Endothelial cell (in vitro differentiated cells): ENCODE results near the gene MRPS21. TPM values are rescaled to one million over a fixed set of nuclear protein-coding genes. Genes with fewer than 3 reads are reported as not detected.
A peak's percentile ranks its signal among the peaks of the same experiment; 100 is the strongest.

ENCODE experiments used
- DNase-seq: peaks from one replicate; pipeline ENCODE4 v3.0.0; 2021; ENCODE audit warnings: low spot score
- H3K27ac Mint-ChIP-seq: one replicate; pipeline ENCODE4 v1.8.0; 2021; ENCODE audit warnings: mixed read lengths, inconsistent platforms; ENCODE audit not compliant: unreplicated experiment
- H3K27me3 Mint-ChIP-seq: one replicate; pipeline ENCODE4 v1.8.0; 2021; ENCODE audit warnings: mild to moderate bottlenecking, moderate library complexity, mixed read lengths, inconsistent platforms; ENCODE audit not compliant: unreplicated experiment
- H3K36me3 Mint-ChIP-seq: one replicate; pipeline ENCODE4 v1.8.0; 2021; ENCODE audit warnings: mild to moderate bottlenecking, low read depth, mixed read lengths, inconsistent platforms; ENCODE audit not compliant: unreplicated experiment
- H3K4me1 Mint-ChIP-seq: one replicate; pipeline ENCODE4 v1.8.0; 2021; ENCODE audit warnings: mild to moderate bottlenecking, mixed read lengths, inconsistent platforms; ENCODE audit not compliant: unreplicated experiment
- H3K4me3 Mint-ChIP-seq: one replicate; pipeline ENCODE4 v1.8.0; 2021; ENCODE audit warnings: mild to moderate bottlenecking, mixed read lengths, inconsistent platforms; ENCODE audit not compliant: unreplicated experiment
- H3K9me3 Mint-ChIP-seq: one replicate; pipeline ENCODE4 v1.8.0; 2021; ENCODE audit warnings: mixed read lengths, inconsistent platforms; ENCODE audit not compliant: unreplicated experiment
- total RNA-seq: library from RNA; stranded (reverse); fragmentation: NEBNext Ultra II Directional; extraction: Animal tissue kit (Norgen Biotek cat#: 25700); gene quantifications from one replicate; pipeline ENCODE4 v1.2.1, GENCODE V29; 2021; ENCODE audit not compliant: unreplicated experiment
- TF ChIP-seq, protein P1 (sequence below): fragments of 200-600 bp; sonication (generic); IDR thresholded peaks from one replicate; pipeline ENCODE4 v1.5.0; 2021; ENCODE audit warnings: antibody characterized with exemption; ENCODE audit not compliant: unreplicated experiment

The MRPS21 gene
- total RNA-seq, 1 donor from 2014 or later, result 63.1 TPM

DNA sequence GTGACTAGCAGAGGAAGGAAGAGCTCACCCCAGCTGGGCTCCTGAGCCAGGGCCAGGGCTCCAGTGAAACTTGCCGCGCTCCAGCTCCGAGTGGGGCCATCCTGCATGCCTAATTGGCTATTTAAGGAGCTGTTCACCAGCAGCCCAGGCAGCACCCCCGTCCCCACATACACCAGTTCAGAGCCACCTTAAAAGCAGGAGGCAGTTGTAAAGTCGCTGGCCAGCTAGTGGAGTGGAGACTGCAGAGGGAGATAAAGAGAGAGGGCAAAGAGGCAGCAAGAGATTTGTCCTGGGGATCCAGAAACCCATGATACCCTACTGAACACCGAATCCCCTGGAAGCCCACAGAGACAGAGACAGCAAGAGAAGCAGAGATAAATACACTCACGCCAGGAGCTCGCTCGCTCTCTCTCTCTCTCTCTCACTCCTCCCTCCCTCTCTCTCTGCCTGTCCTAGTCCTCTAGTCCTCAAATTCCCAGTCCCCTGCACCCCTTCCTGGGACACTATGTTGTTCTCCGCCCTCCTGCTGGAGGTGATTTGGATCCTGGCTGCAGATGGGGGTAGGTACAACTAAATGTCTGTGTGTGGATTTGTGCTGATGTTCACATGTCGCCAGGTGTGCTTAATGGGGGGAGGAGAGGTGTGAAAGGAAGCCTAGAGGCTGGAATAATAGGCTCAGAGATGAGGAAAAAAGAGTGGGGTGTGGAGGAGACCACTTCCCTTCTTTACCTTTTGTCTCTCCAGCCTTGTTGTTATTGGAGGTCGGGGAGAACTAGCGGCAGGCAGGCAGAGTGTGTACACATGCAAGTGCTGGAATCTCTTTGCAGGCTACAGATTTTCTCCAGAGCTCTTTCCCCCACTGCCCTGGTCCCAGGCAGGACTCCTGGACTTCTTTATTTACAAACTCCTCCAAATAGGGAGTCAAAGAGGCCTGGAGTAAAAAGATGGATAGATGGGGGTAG, 35.8 kb upstream of the MRPS21 start, which contains the start of gene CA14:
Gene CA14 (plus strand): TSS at position 151 of the 962 bp plus-strand sequence. CDS start 355 bp downstream, at position 506.
- peak within 1 kb of the TSS; percentile 84 for H3K4me3 Mint-ChIP-seq
- no peaks in the 10 kb centered on the region for H3K9me3 Mint-ChIP-seq
- H3K27ac Mint-ChIP-seq, result peak within 1 kb of the TSS; percentile 85
- peaks cover 10% of the 10 kb centered on the region for H3K36me3 Mint-ChIP-seq
- TF ChIP-seq, protein P1, sequence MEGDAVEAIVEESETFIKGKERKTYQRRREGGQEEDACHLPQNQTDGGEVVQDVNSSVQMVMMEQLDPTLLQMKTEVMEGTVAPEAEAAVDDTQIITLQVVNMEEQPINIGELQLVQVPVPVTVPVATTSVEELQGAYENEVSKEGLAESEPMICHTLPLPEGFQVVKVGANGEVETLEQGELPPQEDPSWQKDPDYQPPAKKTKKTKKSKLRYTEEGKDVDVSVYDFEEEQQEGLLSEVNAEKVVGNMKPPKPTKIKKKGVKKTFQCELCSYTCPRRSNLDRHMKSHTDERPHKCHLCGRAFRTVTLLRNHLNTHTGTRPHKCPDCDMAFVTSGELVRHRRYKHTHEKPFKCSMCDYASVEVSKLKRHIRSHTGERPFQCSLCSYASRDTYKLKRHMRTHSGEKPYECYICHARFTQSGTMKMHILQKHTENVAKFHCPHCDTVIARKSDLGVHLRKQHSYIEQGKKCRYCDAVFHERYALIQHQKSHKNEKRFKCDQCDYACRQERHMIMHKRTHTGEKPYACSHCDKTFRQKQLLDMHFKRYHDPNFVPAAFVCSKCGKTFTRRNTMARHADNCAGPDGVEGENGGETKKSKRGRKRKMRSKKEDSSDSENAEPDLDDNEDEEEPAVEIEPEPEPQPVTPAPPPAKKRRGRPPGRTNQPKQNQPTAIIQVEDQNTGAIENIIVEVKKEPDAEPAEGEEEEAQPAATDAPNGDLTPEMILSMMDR, result no peak
- peak; percentile 40 for DNase-seq
- H3K4me1 Mint-ChIP-seq, result peaks cover 65% of the 10 kb centered on the region
- H3K27me3 Mint-ChIP-seq, result peaks cover 13% of the 10 kb centered on the region

DNA sequence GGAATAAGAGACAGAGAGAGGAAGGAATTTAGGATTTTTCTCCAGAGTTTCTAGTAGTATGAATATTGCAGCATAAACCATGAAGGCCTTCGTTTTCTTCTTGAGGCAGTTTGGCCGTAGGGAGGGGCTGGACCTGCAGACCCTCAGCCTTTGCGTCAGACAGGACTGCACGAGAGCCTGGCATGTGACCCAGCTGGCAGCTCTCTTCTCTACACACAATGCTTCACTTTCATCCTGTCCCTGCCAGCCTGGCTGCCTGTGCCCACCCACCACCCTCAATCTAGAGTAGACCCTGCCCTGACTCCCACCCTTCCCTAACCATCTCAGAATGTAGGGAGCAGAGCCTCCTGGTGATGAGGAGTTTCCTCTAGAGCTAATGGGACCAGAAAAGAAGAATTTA, 34.4 kb upstream of the MRPS21 start:
- Mint-ChIP-seq H3K4me3 (peak overlapping the region; percentile 84), H3K27me3 (peaks cover 13% of the 10 kb centered on the region), H3K4me1 (peaks cover 72% of the 10 kb centered on the region), H3K27ac (peak overlapping the region; percentile 81), H3K36me3 (peaks cover 10% of the 10 kb centered on the region), H3K9me3 (no peaks in the 10 kb centered on the region)
- DNase-seq, result no peak
- TF ChIP-seq, protein P1, result no peak

DNA sequence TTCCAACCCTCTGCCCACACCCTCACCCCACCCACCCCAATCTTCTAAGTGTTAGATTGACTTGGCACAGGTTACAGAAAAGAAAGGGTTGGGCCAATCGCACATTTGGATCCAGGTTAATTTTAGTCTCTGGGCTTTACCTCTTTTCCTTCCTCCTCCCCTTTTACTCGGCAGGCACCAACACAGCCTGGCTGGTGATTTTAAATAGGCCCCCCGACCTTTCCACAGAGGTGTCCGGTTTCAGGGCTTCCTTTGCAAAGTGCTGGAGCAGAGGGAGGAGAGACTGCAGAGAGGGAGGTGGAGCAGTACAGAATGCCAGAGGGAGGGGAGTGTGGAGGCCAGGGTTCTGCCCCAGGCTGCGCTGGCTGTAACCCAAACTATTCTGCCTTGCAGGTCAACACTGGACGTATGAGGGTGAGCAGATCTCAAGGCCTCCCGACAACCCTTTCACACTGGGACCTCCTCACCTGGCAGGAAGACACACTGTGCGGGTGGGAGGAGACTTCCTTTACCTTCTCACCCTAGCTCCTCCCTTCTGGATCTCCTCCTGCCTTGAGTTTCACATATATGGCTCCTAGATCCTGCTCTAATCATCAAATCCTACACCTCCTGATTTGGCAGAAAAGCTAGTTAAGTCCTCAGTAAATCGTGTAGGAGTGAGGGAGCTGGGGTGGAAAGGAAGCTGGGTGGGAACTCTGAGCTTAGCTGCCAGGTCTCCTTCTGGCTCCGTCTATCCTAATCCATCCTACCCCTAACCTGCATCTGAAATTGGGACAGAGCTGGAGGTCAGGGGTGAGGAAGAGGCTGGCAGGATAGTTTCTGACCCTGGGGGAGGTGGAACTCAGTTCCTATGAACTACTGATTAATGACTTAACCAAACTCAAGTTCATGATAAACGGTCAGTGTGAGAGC, 33.6 kb upstream of the MRPS21 start:
- peak; percentile 34 for DNase-seq
- Mint-ChIP-seq H3K4me3 (peak overlapping the region; percentile 84), H3K4me1 (peaks cover 79% of the 10 kb centered on the region), H3K36me3 (peaks cover 18% of the 10 kb centered on the region), H3K9me3 (no peaks in the 10 kb centered on the region), H3K27me3 (peaks cover 13% of the 10 kb centered on the region), H3K27ac (peak overlapping the region; percentile 61)
- TF ChIP-seq, protein P1, result no peak

DNA sequence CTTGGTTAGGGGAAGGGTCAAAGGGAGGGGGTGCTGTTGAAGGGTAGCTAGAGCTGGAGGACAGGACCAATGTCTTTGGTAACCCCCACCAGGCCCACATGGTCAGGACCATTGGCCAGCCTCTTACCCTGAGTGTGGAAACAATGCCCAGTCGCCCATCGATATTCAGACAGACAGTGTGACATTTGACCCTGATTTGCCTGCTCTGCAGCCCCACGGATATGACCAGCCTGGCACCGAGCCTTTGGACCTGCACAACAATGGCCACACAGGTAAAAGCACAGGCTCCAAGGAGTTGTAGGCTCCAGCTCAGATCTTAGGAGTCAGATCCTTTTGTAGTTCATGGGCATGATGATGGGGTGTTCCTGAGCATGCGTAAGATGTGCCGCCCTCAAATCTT, 32.3 kb upstream of the MRPS21 start:
- Mint-ChIP-seq H3K27me3 (peaks cover 15% of the 10 kb centered on the region), H3K4me1 (peaks cover 80% of the 10 kb centered on the region), H3K27ac (no peak overlapping the region), H3K9me3 (no peaks in the 10 kb centered on the region), H3K36me3 (peaks cover 28% of the 10 kb centered on the region), H3K4me3 (no peak overlapping the region)
- no peak for DNase-seq
- TF ChIP-seq, protein P1, result no peak
